Activated CD4-positive, alpha-beta T cell treated with anti-CD3 and anti-CD28 coated beads for 24 hours (primary cell): ENCODE data around the gene NLGN1.

ENCODE experiments used
- DNase-seq, 2 donors: peaks; one replicate each; pipeline ENCODE4 v3.0.0-alpha.2; 2020; ENCODE audit warnings: low read depth in 2 of 2

Gene NLGN1

GRCh38 chr3:173755161-173755560 is 357.6 kb downstream of the NLGN1 start:
- DNase-seq = no peak

- DNase-seq = no peak
Observed at GRCh38 chr3:173761161-173761560, 363.6 kb downstream of the NLGN1 start.

GRCh38 chr3:173762501-173762900 is 365.0 kb downstream of the NLGN1 start:
- no peak for DNase-seq

GRCh38 chr3:173770011-173770410 is 372.5 kb downstream of the NLGN1 start:
- no peak for DNase-seq

- no peak for DNase-seq
Observed at GRCh38 chr3:173770796-173771573, 373.4 kb downstream of the NLGN1 start.

- no peak for DNase-seq
Observed at GRCh38 chr3:173773800-173774199, 376.3 kb downstream of the NLGN1 start.

GRCh38 chr3:173774294-173774693 is 376.8 kb downstream of the NLGN1 start:
- DNase-seq = no peak

GRCh38 chr3:173778251-173778650 is 380.7 kb downstream of the NLGN1 start:
- no peak for DNase-seq

- no peak for DNase-seq
Observed at GRCh38 chr3:173780067-173780466, 382.5 kb downstream of the NLGN1 start.

- no peak for DNase-seq
Observed at GRCh38 chr3:173785004-173785403, 387.5 kb downstream of the NLGN1 start.

- DNase-seq = no peak
Observed at GRCh38 chr3:173789530-173790162, 392.1 kb downstream of the NLGN1 start.

GRCh38 chr3:173793963-173794362 is 396.4 kb downstream of the NLGN1 start:
- no peak for DNase-seq

- no peak for DNase-seq
Observed at GRCh38 chr3:173796405-173796804, 398.9 kb downstream of the NLGN1 start.

GRCh38 chr3:173796890-173797289 is 399.3 kb downstream of the NLGN1 start:
- DNase-seq = no peak

GRCh38 chr3:173799060-173799816 is 401.7 kb downstream of the NLGN1 start:
- DNase-seq = no peak

GRCh38 chr3:173800154-173800553 is 402.6 kb downstream of the NLGN1 start:
- no peak for DNase-seq

- DNase-seq = no peak
Observed at GRCh38 chr3:173814809-173815208, 417.3 kb downstream of the NLGN1 start.

- DNase-seq = no peak
Observed at GRCh38 chr3:173819368-173819767, 421.8 kb downstream of the NLGN1 start.

- no peak for DNase-seq
Observed at GRCh38 chr3:173823911-173824460, 426.4 kb downstream of the NLGN1 start.

- DNase-seq = no peak
Observed at GRCh38 chr3:173825730-173826129, 428.2 kb downstream of the NLGN1 start.

GRCh38 chr3:173826416-173826815 is 428.9 kb downstream of the NLGN1 start:
- DNase-seq = no peak

- no peak for DNase-seq
Observed at GRCh38 chr3:173826901-173827609, 429.5 kb downstream of the NLGN1 start.
